HG02588 (cell line): ENCODE data around the gene EIF5B.
"Not testable (repeated sequence)": the region's sequence is repeated elsewhere in the genome, so short reads cannot be mapped to it uniquely, and the experiment has no call there.

ENCODE experiments used
- ATAC-seq: cut with Tn5 transposase; IDR thresholded peaks from one replicate; pipeline ENCODE4 v1.9.1; 2021; ENCODE audit warnings: mild to moderate bottlenecking, moderate library complexity; ENCODE audit not compliant: unreplicated experiment

The EIF5B gene

GRCh38 chr2:99337113-99338028 lies at the start of gene EIF5B:
Gene EIF5B (plus strand): TSS chr2:99337389. CDS start chr2:99337555, 166 bp downstream.
- ATAC-seq = peak; percentile 61

DNA sequence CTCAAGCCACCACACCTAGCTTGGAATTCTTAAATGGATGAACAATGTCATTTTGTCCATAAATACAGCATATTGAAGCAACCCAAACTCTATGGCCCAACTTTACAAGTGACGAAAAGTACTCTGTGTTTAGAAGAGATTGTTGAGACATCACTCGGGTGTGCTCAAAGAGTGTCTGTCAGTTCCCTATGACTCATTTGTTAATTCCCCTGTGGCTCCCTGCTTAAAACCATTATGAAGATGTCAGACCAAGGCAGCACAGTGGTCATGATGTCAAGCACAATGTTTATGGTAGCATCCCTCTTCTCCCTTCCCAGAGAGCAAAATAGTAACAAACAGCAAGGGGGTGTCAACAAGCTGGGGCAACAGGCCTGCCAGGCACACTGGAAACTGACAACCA lies 39.2 kb upstream of the EIF5B start:
- ATAC-seq = no peak

DNA sequence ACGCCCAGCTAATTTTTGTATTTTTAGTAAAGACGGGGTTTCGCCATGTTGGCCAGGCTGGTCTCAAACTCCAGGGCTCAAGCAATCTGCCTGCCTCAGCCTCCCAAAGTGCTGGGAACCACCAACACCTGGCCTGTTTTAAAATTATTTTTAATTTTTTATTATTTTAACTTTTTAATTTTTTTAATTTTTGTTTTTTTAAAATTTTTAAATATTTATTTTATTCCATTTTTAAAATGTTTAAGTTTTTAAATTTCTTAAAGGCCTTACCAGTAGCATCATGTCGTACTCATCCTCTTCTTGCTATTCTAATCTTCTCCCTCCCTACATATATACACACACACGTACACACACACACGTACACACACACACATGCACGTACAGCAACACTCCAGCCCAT lies 37.6 kb upstream of the EIF5B start:
- ATAC-seq = no peak

DNA sequence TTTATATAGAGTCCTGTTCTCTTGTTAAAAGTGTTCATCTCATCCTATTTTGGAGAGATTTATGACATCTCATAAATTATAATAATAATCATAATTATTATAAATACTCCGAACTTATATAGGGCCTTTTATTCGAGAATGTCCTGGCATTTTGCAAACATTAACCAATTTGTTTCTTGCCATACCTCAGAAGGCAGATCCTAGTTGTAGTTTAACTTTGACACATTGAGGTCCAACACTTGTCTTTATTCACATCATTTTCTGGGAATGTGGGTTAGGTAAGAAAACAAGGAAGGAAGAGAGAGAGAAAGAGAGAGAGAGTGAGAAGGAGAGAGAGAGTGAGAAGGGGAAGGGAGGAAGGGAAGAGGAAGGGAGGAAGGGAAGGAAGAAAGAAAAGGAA lies 36.1 kb upstream of the EIF5B start, which contains the start of gene LYG1:
LYG1 (minus strand) TSS at position 101 of the 400 bp plus-strand sequence. CDS start 5,527 bp downstream, outside the sequence.
- ATAC-seq = not testable (repeated sequence)

GRCh38 chr2:99317161-99317872 lies 19.9 kb upstream of the EIF5B start:
- ATAC-seq = no peak

GRCh38 chr2:99317873-99318200 lies 19.4 kb upstream of the EIF5B start:
- ATAC-seq = not testable (repeated sequence)

DNA sequence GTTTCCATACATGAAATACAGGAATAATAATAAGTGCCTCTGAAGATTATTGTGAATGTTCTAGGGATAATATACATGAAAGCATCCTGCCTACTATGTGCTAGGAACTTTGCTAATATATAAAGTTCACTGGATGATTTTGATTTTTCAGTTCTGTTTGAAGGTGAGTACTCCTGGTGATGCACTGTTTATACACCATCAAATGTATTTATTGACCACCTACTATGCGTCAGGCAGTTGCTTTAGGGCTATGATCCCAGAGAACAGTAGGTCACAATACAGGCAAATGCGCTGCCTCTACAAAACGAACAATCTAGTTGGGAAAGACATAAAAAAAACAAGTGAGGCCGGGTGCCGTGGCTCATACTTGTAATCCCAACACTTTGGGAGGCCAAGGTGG lies 11.8 kb upstream of the EIF5B start:
- no peak for ATAC-seq

DNA sequence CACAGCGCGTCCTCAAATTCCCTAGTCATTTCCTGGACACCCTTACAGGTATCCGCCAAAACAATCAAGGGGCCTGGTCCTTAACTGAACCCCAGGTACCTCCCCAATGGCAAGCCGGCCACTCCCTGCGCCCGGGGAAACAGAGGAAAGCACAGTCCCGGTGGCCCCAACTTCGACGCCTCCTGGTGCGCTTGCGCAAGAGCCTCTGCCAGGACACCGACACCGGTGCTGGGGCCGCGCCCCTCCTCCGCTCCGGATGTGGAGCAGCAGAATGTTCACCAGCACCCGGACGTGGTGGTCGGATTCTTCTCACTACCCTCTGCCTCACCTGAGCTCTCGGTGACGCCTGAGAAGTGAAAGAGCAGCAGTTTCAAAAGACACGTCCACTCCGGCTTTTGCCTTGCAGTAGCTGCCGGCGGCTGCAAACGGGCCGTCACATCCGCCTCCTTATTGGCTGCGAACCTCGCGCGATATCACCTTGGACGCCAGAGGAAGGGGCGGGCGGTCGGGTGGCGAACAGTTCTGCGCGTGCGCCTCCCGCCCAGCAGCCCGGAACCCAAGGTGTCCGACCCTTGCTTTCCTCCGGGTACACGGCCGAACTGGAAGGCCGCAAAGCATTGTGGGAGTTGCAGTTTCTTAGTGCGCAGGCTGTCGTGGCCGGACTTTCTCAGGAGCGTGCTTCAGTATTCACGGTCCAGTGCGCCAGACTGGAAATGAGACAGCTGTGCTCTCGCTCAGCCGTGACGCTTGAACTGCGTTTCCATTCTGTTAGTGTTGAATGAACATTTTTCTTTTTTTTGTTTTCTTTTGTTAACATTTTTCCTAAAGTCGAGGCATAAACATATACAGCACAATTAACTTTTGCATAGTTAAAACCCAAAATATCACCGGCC lies 1.0 kb upstream of the EIF5B start, which contains the start of gene TXNDC9:
TXNDC9 (minus strand) TSS at position 423 of the 893 bp plus-strand sequence. CDS start 3,123 bp downstream, outside the sequence.
- peak; percentile 68 for ATAC-seq

DNA sequence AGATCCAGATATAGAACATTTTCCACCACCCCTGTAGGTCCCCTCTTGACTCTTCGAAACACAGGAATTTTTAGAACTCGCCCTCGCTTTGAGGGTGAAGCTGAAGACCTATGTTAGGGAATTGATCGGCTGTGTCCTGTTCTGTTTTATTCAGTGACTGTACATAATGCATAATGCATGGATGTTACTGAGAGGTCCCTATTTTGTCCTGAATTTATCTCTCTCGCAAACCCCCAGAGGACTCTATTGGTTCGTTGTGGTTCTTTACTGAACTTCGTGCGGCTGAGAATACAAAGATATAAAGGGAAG lies 431 bp upstream of the EIF5B start:
- peak; percentile 12 for ATAC-seq

- no peak for ATAC-seq
Measured at GRCh38 chr2:99338029-99338585, 918 bp downstream of the EIF5B start.

- no peak for ATAC-seq
Measured at GRCh38 chr2:99340669-99341236, 3.6 kb downstream of the EIF5B start.

DNA sequence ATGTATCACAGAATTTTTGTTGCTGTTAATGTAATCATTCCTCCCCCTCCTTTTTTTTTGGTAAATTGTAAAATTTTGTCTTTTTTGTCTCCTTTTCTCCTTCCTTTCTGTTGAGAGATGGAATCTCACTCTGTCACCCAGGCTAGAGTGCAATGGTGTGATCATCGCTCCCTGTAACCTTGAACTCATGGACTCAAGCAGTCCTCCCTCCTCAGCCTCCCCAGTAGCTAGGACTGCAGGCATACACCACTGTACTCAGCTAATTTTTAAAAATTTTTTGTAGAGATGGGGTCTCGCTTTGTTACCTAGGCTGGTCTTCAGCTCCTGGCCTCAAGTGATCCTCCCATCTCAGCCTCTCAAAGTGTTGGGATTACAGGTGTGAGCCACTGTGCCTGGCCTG lies 5.3 kb downstream of the EIF5B start:
- no peak for ATAC-seq

- not testable (repeated sequence) for ATAC-seq
Measured at GRCh38 chr2:99345446-99345845, 8.3 kb downstream of the EIF5B start.

GRCh38 chr2:99346218-99346617 lies 9.0 kb downstream of the EIF5B start:
- ATAC-seq = no peak

GRCh38 chr2:99348173-99348572 lies 11.0 kb downstream of the EIF5B start:
- peak; percentile 47 for ATAC-seq

GRCh38 chr2:99350194-99350593 lies 13.0 kb downstream of the EIF5B start:
- no peak for ATAC-seq

DNA sequence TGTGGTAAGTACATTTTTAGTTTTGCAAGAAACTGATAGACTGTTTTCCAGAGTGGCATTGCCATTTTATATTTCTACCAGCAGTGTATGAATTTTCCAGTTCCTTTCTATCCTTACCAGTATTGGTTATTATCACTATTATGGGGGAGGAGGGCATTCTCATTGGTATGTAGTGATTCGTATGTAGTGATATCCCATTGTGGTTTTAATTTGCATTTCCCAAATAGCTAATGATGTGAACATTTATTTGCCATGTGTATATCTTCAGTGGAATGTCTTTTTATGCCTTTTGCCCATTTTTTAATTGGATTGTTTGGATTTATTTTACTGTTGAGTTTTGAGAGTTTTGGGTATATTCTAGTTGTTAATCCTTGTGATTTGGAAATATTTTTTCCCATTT lies 16.9 kb downstream of the EIF5B start:
- no peak for ATAC-seq

DNA sequence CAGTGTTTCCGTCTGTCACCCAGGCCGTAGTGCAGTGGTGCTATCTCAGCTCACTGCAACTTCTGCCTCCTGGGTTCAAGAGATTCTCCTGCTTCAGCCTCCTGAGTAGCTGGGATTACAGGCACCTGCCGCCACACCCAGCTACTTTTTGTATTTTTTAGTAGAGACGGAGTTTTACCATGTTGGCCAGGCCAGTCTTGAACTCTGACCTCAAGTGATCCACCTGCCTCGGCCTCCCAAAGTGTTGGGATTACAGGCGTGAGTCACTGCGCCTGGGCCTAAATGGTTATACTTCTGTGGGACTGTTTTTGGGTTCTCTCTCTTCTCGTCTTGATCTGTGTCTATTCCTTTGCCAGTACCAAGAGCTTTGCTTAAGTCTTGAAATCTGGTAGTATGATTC lies 17.6 kb downstream of the EIF5B start:
- ATAC-seq = not testable (repeated sequence)

DNA sequence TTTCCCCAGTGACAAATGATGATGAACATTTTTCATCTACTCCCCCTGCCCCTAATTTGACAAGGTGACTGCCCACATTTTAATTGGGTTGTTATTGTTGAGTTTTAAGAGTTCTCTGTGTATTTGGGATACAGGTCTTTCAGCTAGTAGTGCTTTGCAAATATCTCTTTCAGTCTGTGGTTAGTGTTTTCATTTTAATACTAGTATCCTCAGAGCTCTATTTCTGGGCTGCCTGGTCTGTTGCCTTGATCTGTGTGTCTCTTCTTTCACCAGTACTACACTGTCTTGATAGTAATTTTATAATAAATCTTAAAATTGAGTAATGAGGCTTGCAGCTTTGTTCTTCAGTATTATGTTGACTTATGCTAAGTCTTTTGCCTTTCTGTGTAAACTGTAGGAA lies 19.7 kb downstream of the EIF5B start:
- no peak for ATAC-seq

DNA sequence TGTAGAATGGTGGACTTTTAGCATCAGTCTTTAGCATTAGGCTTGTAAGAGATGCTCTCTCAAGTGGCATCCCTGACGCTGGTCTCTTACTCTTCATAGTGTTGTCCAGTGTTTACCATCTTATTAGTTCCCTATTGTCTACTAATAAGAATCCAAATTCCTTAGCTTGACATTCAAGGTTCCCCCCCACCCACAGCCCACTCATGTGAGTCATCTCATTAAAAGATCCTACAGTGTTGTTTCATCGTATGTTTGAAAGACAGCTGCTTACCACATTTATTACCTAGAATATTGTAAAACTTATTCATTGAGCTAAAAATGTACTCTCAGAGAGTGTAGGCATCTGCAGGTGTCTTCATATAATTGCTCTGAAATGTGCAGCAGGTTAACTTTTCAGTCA lies 28.5 kb downstream of the EIF5B start:
- no peak for ATAC-seq
